Peyer's patch (tissue), 4 donors: ENCODE measurements around the gene TOM1L1. TPM values are rescaled to one million over a fixed set of nuclear protein-coding genes. Genes with fewer than 3 reads are reported as not detected.
"Not testable (repeated sequence)": the region's sequence is repeated elsewhere in the genome, so short reads cannot be mapped to it uniquely, and the experiment has no call there.

Experiments
- DNase-seq, 3 donors: peaks; one replicate each; pipeline ENCODE4 v3.0.0-alpha.2; 2017 to 2019
- H3K27ac ChIP-seq, 4 donors: fragments of 200-600 bp; sonication (generic); one replicate each; pipeline ENCODE4 v1.5.1; 2016 to 2019
- H3K27me3 ChIP-seq, 2 donors: fragments of 200-600 bp; sonication (generic); one replicate each; pipeline ENCODE4 v1.5.1; 2019
- H3K36me3 ChIP-seq, 3 donors: fragments of 200-600 bp; sonication (generic); one replicate each; pipeline ENCODE4 v1.5.1; 2016 to 2019
- H3K4me1 ChIP-seq, 4 donors: fragments of 200-600 bp; sonication (generic); one replicate each; pipeline ENCODE4 v1.5.1; 2016 to 2019
- H3K4me3 ChIP-seq, 4 donors: fragments of 200-600 bp; sonication (generic); 1 replicate in 3 of 4; 2 replicates in 1 of 4; pipeline ENCODE4 v1.5.1; 2016 to 2019; ENCODE audit warnings: mild to moderate bottlenecking in 1 of 4
- H3K9me3 ChIP-seq, 4 donors: fragments of 200-600 bp; sonication (generic); one replicate each; pipeline ENCODE4 v1.5.1; 2016 to 2019; ENCODE audit warnings: mild to moderate bottlenecking in 1 of 4
- POLR2A ChIP-seq, 2 donors: fragments of 450-650 bp; IDR thresholded peaks; one replicate each; pipeline ENCODE4 v1.5.1; 2017; ENCODE audit warnings: antibody characterized with exemption in 2 of 2, mild to moderate bottlenecking in 2 of 2, moderate library complexity in 2 of 2
- total RNA-seq, 4 donors: library from RNA; depleted of rRNA; stranded (reverse); fragments of >200 nt; gene quantifications; one replicate each; pipeline ENCODE4 v1.1.0, GENCODE V29; 2016
- TF ChIP-seq, protein P1 (sequence below), 6 experiments: fragments of 450-650 bp in 4 of 6; fragments of 200-600 bp in 2 of 6; sonication (generic) in 1 of 6; IDR thresholded peaks; one replicate each; pipeline ENCODE4 v1.5.1; 2017 to 2019; ENCODE audit warnings: antibody characterized with exemption in 6 of 6, mild to moderate bottlenecking in 3 of 6, moderate library complexity in 1 of 6

Gene TOM1L1
- total RNA-seq, 4 donors from 2014 or later: 35.5 to 108 (median 87.8) TPM

DNA sequence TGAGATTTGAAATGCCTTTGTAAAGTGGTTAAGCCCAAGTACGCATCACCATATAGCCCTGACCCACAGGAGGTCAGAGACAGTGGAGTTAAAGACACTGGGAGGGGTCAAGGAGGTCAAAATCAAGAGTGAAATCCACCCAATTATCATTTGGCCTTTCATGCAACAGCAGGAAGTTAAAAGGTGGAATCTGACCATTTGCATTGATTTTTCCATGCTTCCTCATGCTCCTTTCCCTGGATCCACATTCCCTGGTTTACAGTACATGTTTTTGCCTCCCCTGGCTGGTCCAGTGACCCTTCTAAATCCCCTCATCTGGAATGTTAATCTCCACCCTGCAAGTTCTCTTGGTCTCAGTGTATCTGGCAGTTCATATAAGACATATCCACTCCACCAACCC is 36.6 kb upstream of the TOM1L1 start:
- no peak overlapping the region for H3K4me3 ChIP-seq
- TF ChIP-seq, protein P1, sequence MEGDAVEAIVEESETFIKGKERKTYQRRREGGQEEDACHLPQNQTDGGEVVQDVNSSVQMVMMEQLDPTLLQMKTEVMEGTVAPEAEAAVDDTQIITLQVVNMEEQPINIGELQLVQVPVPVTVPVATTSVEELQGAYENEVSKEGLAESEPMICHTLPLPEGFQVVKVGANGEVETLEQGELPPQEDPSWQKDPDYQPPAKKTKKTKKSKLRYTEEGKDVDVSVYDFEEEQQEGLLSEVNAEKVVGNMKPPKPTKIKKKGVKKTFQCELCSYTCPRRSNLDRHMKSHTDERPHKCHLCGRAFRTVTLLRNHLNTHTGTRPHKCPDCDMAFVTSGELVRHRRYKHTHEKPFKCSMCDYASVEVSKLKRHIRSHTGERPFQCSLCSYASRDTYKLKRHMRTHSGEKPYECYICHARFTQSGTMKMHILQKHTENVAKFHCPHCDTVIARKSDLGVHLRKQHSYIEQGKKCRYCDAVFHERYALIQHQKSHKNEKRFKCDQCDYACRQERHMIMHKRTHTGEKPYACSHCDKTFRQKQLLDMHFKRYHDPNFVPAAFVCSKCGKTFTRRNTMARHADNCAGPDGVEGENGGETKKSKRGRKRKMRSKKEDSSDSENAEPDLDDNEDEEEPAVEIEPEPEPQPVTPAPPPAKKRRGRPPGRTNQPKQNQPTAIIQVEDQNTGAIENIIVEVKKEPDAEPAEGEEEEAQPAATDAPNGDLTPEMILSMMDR (IDR thresholded peaks at IDR 0.05): no peak
- TF ChIP-seq POLR2A (IDR thresholded peaks at IDR 0.05): no peak
- no peaks in the 10 kb centered on the region for H3K4me1 ChIP-seq
- H3K36me3 ChIP-seq: no peaks in the 10 kb centered on the region
- no peaks in the 10 kb centered on the region for H3K27me3 ChIP-seq
- no peak for DNase-seq
- no peaks in the 10 kb centered on the region for H3K9me3 ChIP-seq
- no peak overlapping the region for H3K27ac ChIP-seq

DNA sequence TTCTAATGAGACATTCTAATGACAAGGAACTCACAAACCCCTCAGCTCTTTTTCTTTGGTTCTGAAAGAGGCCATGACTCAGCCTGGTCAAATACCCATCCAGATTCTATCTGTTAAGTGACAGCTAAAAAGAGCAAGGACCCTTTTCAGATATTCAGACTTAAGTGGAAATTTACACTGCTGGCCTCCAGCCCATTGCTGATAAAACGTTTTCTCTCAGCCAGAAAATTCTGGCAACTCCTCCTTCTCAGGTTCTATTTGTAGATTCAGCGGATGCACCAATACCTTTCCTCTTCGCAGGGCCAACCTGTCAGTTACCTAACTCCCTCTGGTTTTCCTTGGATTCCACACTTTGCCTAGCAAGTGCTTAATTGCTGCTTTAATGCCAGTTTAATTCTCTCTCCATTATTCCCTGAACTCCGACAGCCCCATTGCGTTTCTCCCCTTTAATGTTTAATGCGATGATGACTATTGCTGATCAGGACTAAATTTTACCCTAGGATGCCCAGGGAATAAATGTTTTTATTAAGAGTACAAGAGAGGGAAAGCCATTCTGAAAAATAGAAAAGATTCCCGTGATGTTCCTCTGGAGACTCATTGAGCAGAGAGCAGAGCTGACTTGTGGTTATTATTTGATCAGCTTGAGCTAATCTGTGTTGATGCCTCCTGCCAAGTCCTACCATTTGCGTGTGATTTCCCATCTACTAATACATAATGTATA is 35.9 kb upstream of the TOM1L1 start:
- DNase-seq: no peak
- Histone ChIP-seq H3K4me1 (no peaks in the 10 kb centered on the region), H3K36me3 (no peaks in the 10 kb centered on the region), H3K27ac (no peak overlapping the region), H3K27me3 (no peaks in the 10 kb centered on the region), H3K9me3 (no peaks in the 10 kb centered on the region), H3K4me3 (no peak overlapping the region)
- TF ChIP-seq, protein P1 (IDR thresholded peaks at IDR 0.05): no peak
- no peak for TF ChIP-seq POLR2A (IDR thresholded peaks at IDR 0.05)

DNA sequence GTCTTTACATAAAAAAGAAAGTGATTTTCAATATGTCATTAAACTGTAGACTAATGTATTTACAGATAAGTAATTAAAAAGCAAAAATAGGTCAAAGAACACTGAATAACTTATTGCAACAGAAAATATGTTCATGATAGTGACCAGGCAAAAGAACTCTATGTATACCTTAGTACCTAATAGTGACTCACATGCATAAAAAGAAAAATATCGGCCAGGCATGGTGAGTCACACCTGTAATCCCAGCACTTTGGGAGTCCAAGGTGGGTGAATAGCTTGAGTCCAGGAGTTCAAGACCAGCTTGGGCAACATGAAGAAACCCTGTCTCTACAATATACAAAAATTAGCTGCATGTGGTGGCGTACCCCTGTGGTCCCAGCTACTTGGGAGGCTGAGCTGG is 33.0 kb upstream of the TOM1L1 start:
- no peaks in the 10 kb centered on the region for H3K36me3 ChIP-seq
- no peak for DNase-seq
- no peak overlapping the region for H3K4me3 ChIP-seq
- no peaks in the 10 kb centered on the region for H3K4me1 ChIP-seq
- H3K9me3 ChIP-seq: no peaks in the 10 kb centered on the region
- no peak overlapping the region for H3K27ac ChIP-seq
- no peaks in the 10 kb centered on the region for H3K27me3 ChIP-seq
- TF ChIP-seq, protein P1 (IDR thresholded peaks at IDR 0.05): no peak
- no peak for TF ChIP-seq POLR2A (IDR thresholded peaks at IDR 0.05)

DNA sequence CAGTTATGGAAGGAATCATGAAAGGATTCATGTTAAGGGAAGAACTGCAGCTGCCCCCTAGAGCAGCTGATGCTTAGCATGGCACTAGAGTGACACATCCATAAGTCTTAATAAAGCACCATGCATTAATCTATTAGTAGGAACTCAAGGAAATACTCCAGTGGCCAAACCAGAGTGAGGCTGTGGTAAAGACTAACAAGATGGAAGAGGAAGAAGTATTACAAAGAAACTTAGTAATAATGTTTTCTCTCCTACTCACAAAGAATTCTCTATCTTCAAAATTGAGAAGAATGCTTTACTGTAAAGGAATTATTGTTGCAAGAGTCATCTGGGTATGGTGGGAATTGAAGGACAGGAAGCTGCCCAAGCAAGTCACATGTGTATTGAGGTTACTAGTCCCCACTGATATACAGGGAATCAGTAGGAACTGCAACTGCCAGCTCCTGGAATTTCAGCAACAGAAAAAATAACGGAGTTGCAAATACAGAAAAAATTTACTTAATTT is 29.9 kb upstream of the TOM1L1 start:
- Histone ChIP-seq H3K27ac (no peak overlapping the region), H3K4me1 (no peaks in the 10 kb centered on the region), H3K36me3 (no peaks in the 10 kb centered on the region), H3K4me3 (no peak overlapping the region), H3K9me3 (no peaks in the 10 kb centered on the region), H3K27me3 (no peaks in the 10 kb centered on the region)
- no peak for DNase-seq
- no peak for TF ChIP-seq POLR2A (IDR thresholded peaks at IDR 0.05)
- TF ChIP-seq, protein P1 (IDR thresholded peaks at IDR 0.05): no peak

DNA sequence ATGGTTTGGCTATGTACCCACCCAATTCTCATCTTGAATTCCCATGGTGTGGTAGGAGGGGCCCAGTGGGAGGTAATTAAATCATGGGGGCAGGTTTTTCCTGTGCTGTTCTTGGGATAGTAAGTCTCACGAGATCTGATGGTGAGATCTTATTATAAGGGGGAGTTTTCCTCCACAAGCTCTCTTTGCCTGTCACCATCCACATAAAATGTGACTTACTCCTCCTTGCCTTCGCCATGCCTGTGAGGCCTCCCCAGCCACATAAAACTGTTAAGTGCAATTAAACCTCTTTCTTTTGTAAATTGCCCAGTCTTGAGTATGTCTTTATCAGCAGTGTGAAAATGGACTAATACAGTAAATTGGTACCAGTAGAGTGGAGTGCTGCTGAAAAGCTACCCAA is 24.7 kb upstream of the TOM1L1 start:
- not testable (repeated sequence) for H3K27me3 ChIP-seq, H3K36me3 ChIP-seq, H3K27ac ChIP-seq, DNase-seq, H3K4me3 ChIP-seq, H3K9me3 ChIP-seq, H3K4me1 ChIP-seq

DNA sequence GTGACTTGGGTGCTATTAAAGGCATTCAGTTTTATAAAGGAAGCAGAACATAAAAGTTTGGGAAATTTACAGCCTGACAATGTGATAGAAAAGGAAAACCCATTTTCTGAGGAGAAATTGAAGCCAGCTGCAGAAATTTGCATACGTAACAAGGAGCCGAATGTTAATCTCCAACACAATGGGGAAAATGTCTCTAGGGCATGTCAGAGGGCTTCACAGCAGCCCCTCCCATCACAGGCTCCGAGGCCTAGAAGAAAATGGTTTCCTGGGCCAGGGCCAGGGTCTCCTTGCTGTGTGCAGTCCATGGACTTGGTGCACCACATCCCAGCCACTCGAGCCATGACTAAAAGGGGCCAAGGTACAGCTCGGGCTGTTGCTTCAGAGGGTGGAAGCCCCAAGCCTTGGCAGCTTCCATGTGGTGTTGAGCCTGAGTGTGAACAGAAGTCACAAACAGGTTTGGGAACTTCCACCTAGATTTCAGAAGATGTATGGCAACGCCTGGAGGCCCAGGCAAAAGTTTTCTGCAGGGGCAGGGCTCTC is 23.9 kb upstream of the TOM1L1 start:
- DNase-seq: no peak
- no peaks in the 10 kb centered on the region for H3K4me1 ChIP-seq
- TF ChIP-seq, protein P1 (IDR thresholded peaks at IDR 0.05): no peak
- no peak for TF ChIP-seq POLR2A (IDR thresholded peaks at IDR 0.05)
- no peaks in the 10 kb centered on the region for H3K27me3 ChIP-seq
- H3K9me3 ChIP-seq: no peaks in the 10 kb centered on the region
- no peak overlapping the region for H3K4me3 ChIP-seq
- H3K27ac ChIP-seq: no peak overlapping the region
- no peaks in the 10 kb centered on the region for H3K36me3 ChIP-seq
